GM06990 (cell line): ENCODE results near the gene NUDC.
"Not testable (repeated sequence)": the region's sequence is repeated elsewhere in the genome, so short reads cannot be mapped to it uniquely, and the experiment has no call there.

ENCODE experiments used
- DNase-seq: peaks from one replicate; pipeline ENCODE4 v3.0.0-alpha.2; 2011; ENCODE audit not compliant: insufficient read length; ENCODE audit errors: extremely low read depth
- H3K27me3 ChIP-seq: replicated peaks from 2 replicates; pipeline ENCODE4 v1.6.0; 2011; ENCODE audit warnings: low read length; ENCODE audit not compliant: control insufficient read depth, insufficient read depth
- H3K36me3 ChIP-seq: 2 replicates; pipeline ENCODE4 v1.5.1; 2011; ENCODE audit warnings: low read length; ENCODE audit not compliant: control insufficient read depth, insufficient read depth
- H3K4me3 ChIP-seq: replicated peaks from 2 replicates; pipeline ENCODE4 v1.5.1; 2011; ENCODE audit warnings: low read depth, mild to moderate bottlenecking, control low read depth, low read length
- CTCF ChIP-seq: IDR thresholded peaks from 2 replicates; pipeline ENCODE4 v1.5.1; 2011; ENCODE audit warnings: low read length, control low read depth, mild to moderate bottlenecking, inconsistent platforms; ENCODE audit not compliant: insufficient read depth, poor library complexity, severe bottlenecking

NUDC gene

GRCh38 chr1:26942656-26943055 lies 21.1 kb downstream of the NUDC start:
- Histone ChIP-seq H3K4me3 (no peak overlapping the region), H3K36me3 (peaks cover 40% of the 10 kb centered on the region), H3K27me3 (no peaks in the 10 kb centered on the region)

GRCh38 chr1:26945138-26945537 lies 23.6 kb downstream of the NUDC start:
- Histone ChIP-seq H3K36me3 (peaks cover 31% of the 10 kb centered on the region), H3K27me3 (no peaks in the 10 kb centered on the region), H3K4me3 (no peak overlapping the region)
- no peak for DNase-seq
- no peak for TF ChIP-seq CTCF

More at GRCh38 chr1:26942656-26943055, 21.1 kb downstream of the NUDC start:
- TF ChIP-seq CTCF, result no peak
- DNase-seq, result no peak

GRCh38 chr1:26945728-26946127 lies 24.2 kb downstream of the NUDC start:
- no peaks in the 10 kb centered on the region for H3K27me3 ChIP-seq
- DNase-seq, result no peak
- no peak for TF ChIP-seq CTCF
- no peak overlapping the region for H3K4me3 ChIP-seq
- peaks cover 31% of the 10 kb centered on the region for H3K36me3 ChIP-seq

GRCh38 chr1:26946270-26946669 lies 24.7 kb downstream of the NUDC start:
- no peak overlapping the region for H3K4me3 ChIP-seq
- H3K27me3 ChIP-seq, result no peaks in the 10 kb centered on the region
- H3K36me3 ChIP-seq, result peaks cover 31% of the 10 kb centered on the region
- no peak for DNase-seq
- no peak for TF ChIP-seq CTCF

GRCh38 chr1:26948725-26949057 lies 27.1 kb downstream of the NUDC start:
- H3K36me3 ChIP-seq, result peaks cover 19% of the 10 kb centered on the region
- not testable (repeated sequence) for H3K27me3 ChIP-seq, H3K4me3 ChIP-seq, DNase-seq

GRCh38 chr1:26949266-26949925 lies 27.9 kb downstream of the NUDC start:
- DNase-seq, result no peak

More at GRCh38 chr1:26949266-26949925, 27.9 kb downstream of the NUDC start:
- TF ChIP-seq CTCF, result no peak
- H3K4me3 ChIP-seq, result no peak overlapping the region
- H3K27me3 ChIP-seq, result no peaks in the 10 kb centered on the region
- peaks cover 15% of the 10 kb centered on the region for H3K36me3 ChIP-seq
